Retina (tissue), 1 donor: ENCODE measurements around the gene CHCHD3.
"Not testable (repeated sequence)": the region's sequence is repeated elsewhere in the genome, so short reads cannot be mapped to it uniquely, and the experiment has no call there.

Experiments used
- DNase-seq: peaks from one replicate; pipeline ENCODE4 v3.0.0-alpha.2; 2016

CHCHD3 gene

DNA sequence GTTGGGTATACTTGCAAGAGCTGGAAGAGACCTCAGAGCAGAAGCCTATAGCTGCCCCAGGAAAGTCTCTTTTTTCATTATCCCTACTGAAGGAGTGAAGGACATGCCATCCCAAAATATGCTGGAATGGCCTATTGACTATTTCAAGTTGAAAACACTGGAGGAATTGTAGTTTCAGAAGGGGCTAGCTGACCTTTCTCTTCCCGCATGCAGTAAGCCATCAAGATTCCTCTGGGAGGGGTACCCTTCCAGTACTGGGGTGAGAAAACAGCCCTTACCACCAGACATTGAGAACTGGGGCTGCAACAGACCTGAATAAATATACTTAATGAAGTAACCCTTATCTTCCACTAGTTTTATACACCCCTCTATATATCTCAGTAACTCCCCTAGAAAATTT, 41.7 kb downstream of the CHCHD3 start:
- DNase-seq = no peak

DNA sequence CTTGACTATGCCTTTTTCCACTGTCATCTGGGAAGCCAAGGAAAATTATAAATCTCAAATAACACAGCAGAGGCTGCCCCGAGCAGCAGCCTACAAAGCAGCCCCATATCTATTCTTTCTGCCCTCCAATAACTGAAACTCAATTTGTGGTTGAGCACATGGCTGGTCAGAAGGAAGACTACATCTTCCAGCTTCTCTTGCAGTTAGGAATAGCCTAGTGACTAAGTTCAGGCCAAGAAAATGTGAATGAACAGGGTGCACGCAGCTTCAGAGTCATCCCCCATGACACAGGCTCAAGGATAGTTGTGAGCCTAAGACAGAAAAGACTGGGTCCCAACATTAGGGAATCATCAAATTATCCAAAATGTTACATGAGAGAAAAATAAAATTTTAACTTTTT, 42.3 kb downstream of the CHCHD3 start:
- DNase-seq = no peak

DNA sequence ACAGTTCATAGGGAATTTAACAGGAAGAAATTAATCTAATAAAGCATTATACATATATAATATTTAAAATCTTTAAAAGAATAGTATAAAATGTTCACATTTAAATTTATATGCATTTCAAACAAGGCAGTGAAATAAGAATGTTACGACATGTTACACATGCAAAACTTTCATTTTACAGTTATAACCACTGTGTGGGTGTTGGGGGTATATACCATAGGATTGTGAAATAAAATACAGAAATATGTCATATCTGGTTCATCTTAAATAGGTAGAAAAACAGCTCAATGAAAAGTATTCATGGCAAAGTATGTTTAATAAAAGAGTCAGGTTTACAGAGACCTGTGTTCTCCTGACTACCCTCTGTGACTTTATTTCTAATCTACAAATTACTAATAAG, 45.6 kb downstream of the CHCHD3 start:
- no peak for DNase-seq

DNA sequence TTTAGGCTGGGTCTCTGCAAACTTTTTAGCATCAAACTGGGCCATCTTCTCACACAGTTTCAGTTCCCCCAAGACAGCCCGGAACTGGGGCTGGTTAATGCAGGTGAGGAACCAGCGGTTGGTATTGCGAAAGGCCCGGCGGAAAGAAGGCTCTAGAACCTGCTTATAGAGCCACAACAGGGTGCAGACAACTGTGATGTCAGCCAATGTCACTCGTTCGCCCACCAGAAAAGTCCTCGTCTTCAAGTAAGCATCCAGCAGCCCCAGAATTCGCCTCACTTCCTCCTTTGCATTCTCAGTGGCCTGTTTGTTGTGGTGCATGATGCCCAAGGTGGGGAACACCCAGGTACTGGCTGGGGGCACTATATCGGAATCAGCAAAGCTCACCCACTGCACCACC, 46.6 kb downstream of the CHCHD3 start:
- DNase-seq = not testable (repeated sequence)

DNA sequence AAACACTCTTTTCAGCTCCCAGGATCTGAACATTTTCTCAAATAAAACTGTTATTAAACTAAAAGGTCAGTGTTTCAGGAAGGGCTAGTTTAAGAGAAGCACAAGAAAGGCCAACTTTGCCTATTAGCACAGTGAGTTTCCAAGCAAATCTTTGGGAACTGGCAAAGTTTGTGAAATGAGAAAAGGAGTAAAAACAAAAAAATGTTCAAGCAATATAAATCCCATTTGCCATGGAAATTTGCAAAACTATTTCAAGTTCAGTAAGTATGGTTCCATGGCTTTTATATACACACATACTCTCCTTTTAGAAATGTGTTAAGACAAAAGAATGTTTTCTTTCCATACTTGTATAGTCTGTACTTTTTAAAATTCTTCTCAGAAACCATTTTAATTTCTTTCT, 51.5 kb downstream of the CHCHD3 start:
- DNase-seq = no peak

DNA sequence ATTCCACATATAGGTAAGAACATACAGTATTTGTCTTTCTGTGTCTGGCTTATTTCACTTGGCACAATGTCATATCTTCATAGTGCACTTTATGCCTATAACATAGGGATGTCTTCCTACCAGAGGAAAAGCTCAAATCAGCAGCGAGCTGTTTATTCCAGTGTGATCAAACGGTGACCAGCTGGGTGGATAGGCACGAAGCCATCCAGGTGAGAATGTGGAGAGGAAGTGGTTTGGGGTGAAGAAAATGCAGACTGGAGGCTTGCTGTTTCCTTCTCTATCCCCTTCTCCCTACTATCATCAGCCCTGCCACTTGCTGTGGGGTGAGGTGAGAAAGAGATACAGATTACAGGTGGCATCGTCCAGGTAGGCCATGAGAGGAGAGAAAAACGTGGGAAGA, 52.4 kb downstream of the CHCHD3 start:
- DNase-seq = no peak

DNA sequence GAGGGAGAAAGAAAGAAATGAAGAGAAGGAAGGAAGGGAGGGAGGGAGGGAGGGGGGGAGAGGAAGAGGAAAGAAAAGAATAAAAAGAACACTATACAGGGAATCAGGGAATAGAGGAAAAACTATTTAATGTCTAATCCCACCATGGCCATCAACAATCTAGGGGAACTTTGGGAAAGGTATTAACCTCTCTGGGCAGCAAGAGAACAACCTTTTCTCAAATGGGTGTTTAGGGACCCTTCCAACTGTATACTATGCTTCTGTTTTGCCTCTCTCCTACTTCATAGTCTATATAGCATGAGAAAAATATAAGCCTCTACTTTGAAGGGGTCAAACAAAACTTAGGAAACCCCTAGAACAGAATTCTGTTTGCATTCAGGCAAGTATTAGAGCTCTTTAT, 54.5 kb downstream of the CHCHD3 start:
- DNase-seq = no peak

DNA sequence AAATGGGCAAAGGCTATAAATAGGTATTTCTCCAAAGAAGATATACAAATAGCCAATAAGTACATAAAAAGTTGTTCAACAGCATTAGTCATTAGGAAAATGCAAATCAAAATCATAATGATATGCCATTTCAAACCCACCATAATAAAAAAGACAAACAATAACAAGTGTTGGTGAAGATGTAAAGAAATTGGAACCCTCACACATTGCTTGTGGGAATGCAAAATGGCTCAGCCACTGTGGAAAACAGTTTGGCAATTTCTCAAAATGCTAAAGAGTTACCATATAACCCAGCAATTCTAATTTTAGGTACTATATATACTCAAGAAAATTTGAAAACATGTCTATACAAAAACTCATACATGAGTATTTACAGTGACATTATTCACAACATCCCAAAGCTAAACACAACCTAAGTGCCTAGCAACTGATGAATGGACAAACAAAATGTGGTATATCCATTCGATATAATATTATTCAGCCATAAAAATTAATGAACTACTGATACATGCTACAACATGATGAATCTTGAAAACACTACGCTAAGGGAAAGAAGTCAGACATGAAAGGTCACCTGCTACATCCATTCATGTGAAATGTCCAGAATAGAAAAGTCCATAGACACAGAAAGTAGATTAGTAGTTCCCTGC, 55.6 kb downstream of the CHCHD3 start:
- no peak for DNase-seq

DNA sequence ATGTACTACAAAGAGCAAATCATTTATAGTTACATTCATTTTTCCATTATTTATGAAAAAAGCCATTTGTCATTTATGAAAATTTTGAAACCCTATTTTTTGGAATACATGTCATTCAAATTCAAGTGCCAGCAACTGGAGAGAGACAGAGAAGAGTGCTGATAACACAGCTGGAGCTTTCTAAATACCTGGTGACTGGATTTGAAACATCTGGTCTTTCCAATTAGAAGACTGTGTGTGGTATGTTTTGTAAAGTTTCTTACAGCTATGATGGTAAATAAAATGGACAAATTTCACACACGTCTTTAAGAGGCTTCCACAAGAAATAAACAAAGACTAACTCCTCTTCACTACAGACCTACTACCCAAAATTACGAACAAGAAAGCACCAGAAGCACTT, 56.8 kb downstream of the CHCHD3 start:
- DNase-seq = no peak

DNA sequence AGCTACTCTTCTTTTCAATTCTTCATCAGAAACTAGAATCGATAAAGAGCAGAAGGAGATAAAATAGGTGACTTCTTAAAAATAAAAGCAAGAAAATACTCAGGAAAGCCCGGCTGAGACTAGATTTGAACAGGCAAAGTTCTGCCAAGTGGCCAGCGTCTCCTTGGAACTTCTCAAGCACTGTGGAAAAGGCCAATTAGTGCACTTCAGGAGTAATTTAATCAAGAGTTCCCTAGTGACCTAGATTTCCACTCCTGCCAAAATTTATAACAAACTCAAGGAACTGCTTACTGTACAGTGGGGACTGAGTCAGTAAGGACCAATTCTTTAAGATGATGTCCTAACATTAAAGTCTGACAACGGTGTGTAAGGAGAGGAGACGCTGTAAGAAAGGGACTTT, 57.3 kb downstream of the CHCHD3 start:
- peak; percentile 14 for DNase-seq

DNA sequence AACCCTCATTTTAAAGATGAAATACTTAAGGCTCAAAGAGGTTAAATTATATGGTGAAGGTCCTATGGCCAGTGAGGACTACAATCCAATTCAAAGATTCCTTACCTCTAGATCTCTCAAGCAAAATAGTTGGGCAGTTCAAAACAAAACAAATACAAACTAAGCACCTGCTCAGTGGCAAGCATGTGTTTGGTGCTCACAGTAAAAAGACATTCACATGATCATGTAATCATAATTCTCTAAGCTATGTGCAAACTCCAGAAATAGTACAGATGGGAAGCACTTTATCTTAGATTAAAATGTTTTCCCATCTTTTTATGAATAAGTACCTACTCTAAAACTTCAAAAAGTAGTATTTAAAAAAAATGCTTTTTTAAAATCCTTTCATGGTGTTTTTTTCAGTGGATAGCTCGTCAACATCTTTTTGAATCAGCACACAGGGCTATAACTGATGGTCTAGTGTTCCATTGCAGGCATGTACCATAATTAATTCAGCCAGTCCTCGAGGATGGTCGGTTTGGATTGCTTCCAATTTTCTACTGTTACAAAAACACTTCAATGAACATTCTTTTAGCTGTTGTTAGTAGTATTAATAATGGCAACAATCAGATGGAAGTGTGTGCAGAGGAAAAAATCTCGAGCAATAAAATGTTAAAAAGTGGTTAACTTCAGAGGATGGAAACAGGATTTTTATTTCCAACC, 58.4 kb downstream of the CHCHD3 start:
- no peak for DNase-seq

DNA sequence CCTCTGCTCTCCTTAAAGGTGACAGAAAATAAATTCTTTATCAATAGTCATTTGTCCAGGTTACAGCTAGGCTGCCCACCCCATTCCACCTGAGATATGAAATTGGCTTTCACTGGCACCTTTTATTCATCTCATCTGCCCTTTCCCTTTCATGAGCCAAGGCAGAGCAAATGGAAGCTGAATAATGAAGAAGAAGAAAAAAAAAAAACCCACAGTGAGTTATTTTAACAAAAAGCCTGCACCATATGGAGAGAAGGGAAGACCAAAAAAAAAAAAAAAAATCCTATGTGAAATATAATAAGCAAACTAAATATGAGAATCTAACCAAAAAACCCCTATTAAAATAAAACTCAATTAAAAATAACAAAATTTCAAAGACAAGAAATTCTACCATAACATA, 59.2 kb downstream of the CHCHD3 start:
- DNase-seq = no peak

DNA sequence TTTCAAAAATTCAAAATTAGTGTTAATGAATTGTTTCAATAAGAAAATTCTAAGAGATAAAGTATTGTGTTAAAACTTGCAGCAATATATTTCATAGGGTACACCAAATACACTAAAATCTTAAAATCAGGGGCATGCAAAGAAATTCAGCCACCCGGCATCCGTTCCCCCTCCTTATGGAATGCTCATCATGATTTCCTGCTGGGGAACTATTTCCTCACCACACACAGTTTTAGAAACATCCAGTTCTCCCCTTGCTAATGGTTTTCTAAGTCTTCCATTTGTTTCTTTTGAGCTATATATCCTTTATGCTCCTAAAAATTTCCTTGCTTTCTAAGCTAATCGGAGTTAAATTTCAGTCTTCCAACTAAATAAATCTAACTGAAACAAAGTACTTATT, 60.7 kb downstream of the CHCHD3 start:
- no peak for DNase-seq

DNA sequence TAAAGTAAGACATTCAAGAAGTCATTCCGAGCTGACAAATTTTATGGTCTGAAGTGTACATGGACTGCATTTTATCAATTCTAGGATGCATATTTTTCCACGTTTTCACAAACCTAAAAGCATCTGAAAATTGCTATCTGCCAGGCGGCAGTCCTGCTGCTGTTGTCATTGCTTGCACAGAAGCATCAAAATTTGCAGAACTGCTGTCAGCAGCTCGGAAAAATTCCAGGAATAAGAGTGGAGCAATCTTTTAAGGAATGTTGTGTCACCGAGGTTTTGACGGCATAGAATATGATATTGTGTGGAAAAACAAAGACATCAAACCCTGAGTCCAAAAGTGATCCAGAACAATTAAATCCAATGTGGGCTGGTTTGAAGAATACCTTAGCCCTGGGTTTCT, 61.4 kb downstream of the CHCHD3 start:
- no peak for DNase-seq

DNA sequence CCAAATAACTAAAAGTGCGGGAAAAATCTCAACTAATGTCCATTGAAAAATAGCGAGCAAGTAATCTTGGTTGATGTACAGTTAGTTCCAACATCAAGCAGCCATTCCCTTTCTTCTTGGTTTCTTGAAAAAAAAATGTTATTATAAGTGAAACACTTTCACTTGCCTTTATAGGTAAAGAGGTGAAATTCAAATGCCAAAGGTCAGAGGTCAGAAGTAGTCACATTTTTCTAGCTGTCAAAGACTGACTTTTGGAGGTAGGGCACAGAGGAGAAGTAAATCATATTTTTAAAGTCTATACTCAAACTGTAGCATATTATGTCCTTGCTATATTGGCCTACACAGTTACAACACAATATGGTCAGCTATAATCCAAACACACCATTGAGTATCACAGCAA, 62.3 kb downstream of the CHCHD3 start:
- DNase-seq = no peak

DNA sequence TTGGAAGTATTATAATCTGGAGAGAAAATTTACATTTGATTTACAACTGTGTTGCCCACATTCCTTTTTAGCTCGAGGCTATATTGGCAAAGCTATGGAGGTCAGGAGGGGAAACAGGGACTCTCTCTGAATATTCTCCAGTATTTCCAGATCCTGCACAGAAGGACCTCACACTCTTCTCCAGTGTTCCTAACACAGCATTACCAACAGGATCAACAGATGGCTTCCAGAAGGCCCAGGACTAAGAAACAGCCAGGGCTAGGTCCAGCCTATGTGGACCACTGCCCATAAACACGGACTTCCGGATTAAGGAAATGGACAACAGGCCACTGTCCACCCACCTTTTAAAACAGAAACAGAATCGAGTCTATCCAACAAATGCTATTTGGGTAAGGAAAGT, 65.3 kb downstream of the CHCHD3 start:
- DNase-seq = no peak

DNA sequence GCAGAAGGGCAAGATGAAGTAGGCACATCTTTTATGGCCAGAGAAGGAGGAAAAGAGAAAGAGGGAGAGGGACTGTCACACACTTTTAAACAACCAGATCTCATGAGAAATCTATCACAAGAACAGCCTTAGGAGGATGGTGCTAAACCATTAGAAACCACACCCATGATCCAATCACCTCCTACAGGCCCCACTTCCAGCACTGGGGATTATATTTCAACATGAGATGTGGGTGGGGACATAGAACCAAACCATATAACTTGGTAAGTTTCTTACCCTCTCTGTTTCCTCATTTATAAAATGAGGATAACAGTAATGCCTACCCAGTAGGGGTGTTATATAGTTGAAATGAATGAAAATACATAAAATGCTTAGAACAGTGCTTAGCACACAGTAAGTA, 66.0 kb downstream of the CHCHD3 start:
- no peak for DNase-seq

DNA sequence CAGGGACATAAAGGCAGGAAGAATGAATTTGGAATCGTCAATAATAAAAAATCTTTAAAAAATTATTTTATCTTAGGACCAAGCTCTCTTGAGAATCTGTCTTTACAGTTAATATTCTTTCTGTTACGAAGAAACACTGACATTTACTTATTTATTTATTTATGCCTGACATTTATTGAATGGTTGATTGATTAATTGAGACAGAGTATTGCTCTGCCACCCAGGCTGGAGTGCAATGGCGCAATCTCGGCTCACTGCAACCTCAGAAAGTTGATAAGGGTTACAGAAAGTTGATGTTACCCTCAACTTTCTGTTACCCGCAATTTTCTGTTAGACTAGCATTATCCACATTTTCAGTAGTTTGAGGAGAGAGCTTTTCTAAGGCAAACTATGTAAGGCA, 70.1 kb downstream of the CHCHD3 start:
- no peak for DNase-seq

DNA sequence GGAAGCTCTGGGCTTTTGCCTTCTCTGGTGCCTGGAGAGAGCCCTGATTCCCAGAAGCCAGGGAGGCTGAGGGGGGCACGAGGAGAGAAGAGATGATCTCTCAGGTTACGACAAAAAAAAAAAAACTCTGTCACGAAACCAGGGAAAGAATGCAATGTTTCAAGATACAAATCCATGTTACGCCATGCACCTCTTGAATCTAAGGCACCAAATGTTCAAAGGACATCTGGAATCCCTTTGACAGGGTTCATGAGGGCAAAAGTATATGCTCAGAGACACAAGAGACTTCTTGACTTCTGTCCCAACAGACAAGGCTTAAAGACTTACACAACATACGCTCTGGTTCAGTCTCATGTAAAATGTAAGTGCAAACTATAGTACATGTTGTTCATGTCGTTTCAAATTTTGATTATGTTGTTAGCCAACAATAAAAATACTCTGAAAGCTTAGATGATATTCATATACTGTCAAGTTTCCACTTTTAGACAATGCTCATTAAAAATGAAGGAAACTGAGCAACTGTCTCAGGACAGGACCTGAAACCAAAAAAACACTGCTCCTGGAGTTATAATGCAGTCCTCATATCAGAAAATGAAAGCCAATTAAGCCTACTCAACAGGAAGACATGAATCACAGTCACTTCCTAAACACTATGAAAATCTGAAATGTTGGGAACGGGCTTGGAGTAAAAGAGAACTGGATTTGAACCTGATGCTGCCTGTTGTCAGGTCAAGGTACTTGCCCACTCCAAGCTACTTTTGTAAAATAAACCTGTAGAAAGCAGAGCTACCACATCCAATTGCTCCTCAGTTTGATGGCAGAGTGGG, 72.3 kb downstream of the CHCHD3 start:
- no peak for DNase-seq

DNA sequence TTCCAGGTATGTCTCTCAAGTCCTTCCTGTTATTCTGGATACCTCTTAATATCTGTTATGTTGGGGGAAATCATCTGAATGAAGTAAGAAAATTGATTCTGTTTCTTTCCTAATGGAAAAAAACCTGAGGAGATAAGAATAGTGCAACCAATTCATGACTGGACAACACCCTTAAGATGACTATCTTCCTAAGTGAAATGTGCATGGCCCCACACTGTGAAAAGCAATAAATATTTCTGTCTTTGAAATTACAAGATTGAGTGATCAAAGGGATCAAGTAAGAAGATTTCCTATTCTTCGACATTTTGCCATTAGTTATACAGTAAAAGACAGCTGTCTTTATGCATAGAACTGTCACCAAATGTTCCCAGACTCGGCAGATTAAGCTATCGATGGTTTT, 73.9 kb downstream of the CHCHD3 start:
- DNase-seq = no peak

DNA sequence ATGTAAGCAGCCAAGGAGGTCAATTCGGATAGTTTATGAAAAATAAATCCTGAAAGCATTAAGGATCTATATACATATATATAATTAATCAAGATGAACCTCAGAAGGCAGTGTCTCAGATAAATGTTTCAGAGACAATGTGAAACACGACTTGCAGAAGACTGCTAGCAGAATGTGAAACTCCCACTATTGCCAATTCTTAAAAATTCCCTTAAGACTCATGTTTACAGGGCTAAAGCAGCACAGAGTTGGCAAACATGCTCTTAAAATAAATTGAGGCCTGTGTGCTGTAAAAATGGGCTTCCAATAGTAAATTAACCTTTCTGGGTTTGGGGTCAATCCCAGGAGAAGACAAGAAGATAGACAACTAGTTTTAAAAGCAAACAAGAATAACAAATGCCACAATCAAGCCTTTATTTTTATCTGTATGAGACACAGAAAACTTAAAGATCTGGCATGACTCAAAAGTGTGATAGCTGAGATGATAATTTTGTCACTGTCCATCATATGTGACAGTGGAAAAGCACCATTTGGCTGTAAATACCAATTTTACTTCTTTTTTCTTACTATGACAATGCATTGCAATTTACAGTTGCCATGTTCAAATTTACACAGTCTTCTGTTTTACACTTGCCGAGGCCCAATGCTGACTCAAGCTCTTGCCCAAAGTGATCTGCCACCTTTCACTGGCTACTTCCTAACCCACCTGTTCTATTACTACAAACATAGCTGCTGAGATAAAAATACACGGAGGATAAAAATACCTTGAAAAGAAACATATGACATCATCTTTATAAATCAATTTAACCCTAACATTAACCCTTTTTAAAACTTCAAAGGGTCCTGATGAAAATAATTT, 78.6 kb downstream of the CHCHD3 start:
- no peak for DNase-seq

DNA sequence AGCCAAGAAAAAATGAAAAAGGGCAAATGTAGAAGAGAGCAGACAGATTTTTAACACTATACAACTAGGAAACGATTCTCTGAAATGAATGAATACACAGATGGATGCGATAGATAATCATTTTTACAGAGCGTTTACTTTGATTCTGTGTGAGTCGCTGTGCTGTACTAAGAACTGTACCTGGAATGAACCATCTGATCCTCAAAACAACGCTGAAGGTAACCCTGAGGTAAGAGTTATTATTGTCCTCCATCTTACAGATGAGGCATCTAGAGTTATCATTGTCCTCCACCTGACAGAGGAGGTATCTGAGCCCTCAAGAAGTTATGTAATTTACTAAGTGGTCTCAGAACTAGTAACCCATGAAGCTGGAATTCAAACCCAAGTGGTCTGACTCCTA, 80.2 kb downstream of the CHCHD3 start:
- no peak for DNase-seq

DNA sequence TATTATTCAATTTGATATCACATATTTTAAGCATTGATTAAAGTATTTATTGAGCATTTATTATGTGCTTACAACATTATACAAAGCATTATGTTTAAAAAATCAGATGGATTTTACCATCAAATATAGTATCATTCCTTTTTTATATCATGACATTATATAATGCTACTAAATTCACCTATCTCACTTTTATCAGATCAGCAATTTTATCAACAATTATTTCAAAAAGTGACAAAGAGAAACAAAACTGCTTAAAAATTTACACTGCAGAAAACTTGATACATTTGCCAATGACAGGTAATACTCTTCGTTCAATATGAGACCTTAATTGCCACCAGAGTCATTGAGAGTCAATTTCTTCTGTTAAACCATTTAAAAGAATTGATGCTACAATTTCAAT, 82.0 kb downstream of the CHCHD3 start:
- no peak for DNase-seq
